Measurements from ENCODE around the gene TLE4.

DNA sequence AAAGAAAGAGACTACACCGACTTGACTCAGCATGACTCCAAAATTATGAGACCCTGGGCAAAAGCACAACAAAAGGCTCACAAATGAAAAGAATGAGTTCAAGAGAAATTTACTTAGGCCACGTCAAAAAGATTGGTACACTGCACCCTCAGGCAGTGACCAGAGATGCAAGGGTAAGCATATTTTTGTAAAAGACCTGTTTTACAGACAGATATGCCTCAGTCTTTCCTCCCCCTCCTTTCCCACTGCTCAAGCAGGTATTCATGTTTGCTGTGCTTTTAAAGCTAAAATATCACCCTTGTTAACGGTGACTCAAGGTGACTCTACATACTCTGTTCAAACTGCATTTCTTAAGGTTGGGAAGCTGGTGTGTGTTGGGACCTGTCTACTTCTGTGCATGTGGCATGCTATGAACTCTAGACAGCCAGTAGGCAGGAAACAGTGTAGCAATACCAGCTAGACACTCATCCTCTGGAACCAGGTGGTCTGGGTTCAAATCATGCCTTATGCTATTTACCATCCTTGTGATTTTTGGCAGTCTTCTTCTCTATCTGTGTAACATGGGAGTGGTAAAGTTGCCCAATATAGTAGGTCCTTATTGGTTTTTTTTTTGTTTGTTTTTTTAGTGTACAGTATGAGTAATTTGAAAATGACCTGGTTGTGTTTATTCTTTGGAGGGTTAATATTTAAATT is 98.7 kb downstream of the TLE4 start:
- no peak for TF ChIP-seq EZH2 (IDR thresholded peaks at IDR 0.05; ENCODE audit: borderline replicate concordance, insufficient read depth, low read depth, low read length, poor library complexity, severe bottlenecking)
- TF ChIP-seq, protein P1, sequence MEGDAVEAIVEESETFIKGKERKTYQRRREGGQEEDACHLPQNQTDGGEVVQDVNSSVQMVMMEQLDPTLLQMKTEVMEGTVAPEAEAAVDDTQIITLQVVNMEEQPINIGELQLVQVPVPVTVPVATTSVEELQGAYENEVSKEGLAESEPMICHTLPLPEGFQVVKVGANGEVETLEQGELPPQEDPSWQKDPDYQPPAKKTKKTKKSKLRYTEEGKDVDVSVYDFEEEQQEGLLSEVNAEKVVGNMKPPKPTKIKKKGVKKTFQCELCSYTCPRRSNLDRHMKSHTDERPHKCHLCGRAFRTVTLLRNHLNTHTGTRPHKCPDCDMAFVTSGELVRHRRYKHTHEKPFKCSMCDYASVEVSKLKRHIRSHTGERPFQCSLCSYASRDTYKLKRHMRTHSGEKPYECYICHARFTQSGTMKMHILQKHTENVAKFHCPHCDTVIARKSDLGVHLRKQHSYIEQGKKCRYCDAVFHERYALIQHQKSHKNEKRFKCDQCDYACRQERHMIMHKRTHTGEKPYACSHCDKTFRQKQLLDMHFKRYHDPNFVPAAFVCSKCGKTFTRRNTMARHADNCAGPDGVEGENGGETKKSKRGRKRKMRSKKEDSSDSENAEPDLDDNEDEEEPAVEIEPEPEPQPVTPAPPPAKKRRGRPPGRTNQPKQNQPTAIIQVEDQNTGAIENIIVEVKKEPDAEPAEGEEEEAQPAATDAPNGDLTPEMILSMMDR (IDR thresholded peaks at IDR 0.05) = no peak

Measured in B cell (primary cell).